H1 (cell line): ENCODE measurements around the gene GUCY2F. TPM values are rescaled to one million over a fixed set of nuclear protein-coding genes. Genes with fewer than 3 reads are reported as not detected.

Experiments
- CTCF ChIA-PET: fragments of 300-600 bp; sonication (Branson Sonifier 250); formaldehyde crosslinking; loops from one replicate; lab custom pipeline; 2021; ENCODE audit not compliant: partially characterized antibody; lab: Charles Lee
- POLR2A ChIA-PET: fragments of 300-600 bp; sonication (Branson Sonifier 250); formaldehyde crosslinking; loops from one replicate; lab custom pipeline; 2021; ENCODE audit warnings: inconsistent platforms; ENCODE audit not compliant: partially characterized antibody; lab: Charles Lee
- DNase-seq, 2 experiments: peaks; one replicate each; pipeline versions ENCODE4 v3.0.0 to v3.0.0-alpha.2; 2010 to 2022; ENCODE audit warnings: low spot score in 2 of 2, low read depth in 1 of 2, mixed read lengths in 1 of 2
- FAIRE-seq: peaks from 2 replicates; lab custom pipeline; 2011; peaks lifted over from hg19 to GRCh38; lab: Jason Lieb, UNC
- H2AFZ ChIP-seq: 2 replicates; pipeline ENCODE4 v1.8.1; 2012; ENCODE audit warnings: low read length, inconsistent platforms
- H2AK5ac ChIP-seq: 2 replicates; pipeline ENCODE4 v1.6.1; 2013; ENCODE audit warnings: low read depth, low read length
- H2BK120ac ChIP-seq: replicated peaks from 2 replicates; pipeline ENCODE3; 2013; ENCODE audit warnings: low read depth, low read length, inconsistent platforms
- H2BK12ac ChIP-seq: 2 replicates; pipeline ENCODE4 v1.6.1; 2013; ENCODE audit warnings: low read depth, low read length
- H2BK15ac ChIP-seq: 2 replicates; pipeline ENCODE4 v1.6.1; 2013; ENCODE audit warnings: low read length
- H2BK20ac ChIP-seq: 2 replicates; pipeline ENCODE4 v1.6.1; 2013; ENCODE audit warnings: low read length
- H2BK5ac ChIP-seq: 2 replicates; pipeline ENCODE4 v1.6.1; 2013; ENCODE audit warnings: low read depth, low read length
- H3K14ac ChIP-seq: 2 replicates; pipeline ENCODE4 v1.6.1; 2013; ENCODE audit warnings: inconsistent platforms; ENCODE audit not compliant: insufficient read length
- H3K18ac ChIP-seq: 2 replicates; pipeline ENCODE4 v1.6.1; 2013; ENCODE audit warnings: low read length; ENCODE audit errors: extremely low read depth
- H3K23ac ChIP-seq: 2 replicates; pipeline ENCODE4 v1.6.1; 2013; ENCODE audit warnings: inconsistent platforms; ENCODE audit not compliant: insufficient read length
- H3K23me2 ChIP-seq: 2 replicates; pipeline ENCODE4 v1.6.1; 2013; ENCODE audit warnings: low read depth, low read length
- H3K27ac ChIP-seq: 2 replicates; pipeline ENCODE4 v1.6.1; 2011; ENCODE audit warnings: low read depth, low read length, inconsistent platforms
- H3K27me3 ChIP-seq, 4 experiments: replicated peaks in 1 of 4; 1 replicate in 1 of 4; 2 replicates in 3 of 4; pipeline versions ENCODE4 v1.6.1 to v1.8.1; 2011 to 2013; ENCODE audit warnings: low read length in 3 of 4, mild to moderate bottlenecking in 3 of 4, inconsistent platforms in 2 of 4, mixed read lengths in 2 of 4, moderate library complexity in 1 of 4; ENCODE audit not compliant: control insufficient read depth in 3 of 4, insufficient read depth in 3 of 4; ENCODE audit errors: extremely low read depth in 1 of 4
- H3K36me3 ChIP-seq, 4 experiments: 2 replicates each; pipeline versions ENCODE4 v1.6.1 to v1.8.1; 2011 to 2013; ENCODE audit warnings: mild to moderate bottlenecking in 4 of 4, low read length in 3 of 4, moderate library complexity in 2 of 4, control low read depth in 1 of 4, inconsistent platforms in 1 of 4; ENCODE audit not compliant: insufficient read depth in 4 of 4, control insufficient read depth in 2 of 4
- H3K4ac ChIP-seq: replicated peaks from 2 replicates; pipeline ENCODE3; 2013; ENCODE audit warnings: low read length, low read depth, mixed read lengths, inconsistent platforms; ENCODE audit not compliant: insufficient read length
- H3K4me1 ChIP-seq, 4 experiments: replicated peaks in 1 of 4; 1 replicate in 1 of 4; 2 replicates in 3 of 4; pipeline versions ENCODE4 v1.6.1 to v1.8.1; 2011 to 2013; ENCODE audit warnings: low read length in 3 of 4, inconsistent platforms in 2 of 4, mixed read lengths in 1 of 4; ENCODE audit not compliant: insufficient read depth in 4 of 4, control insufficient read depth in 3 of 4
- H3K4me2 ChIP-seq, 2 experiments: 2 replicates each; pipeline versions ENCODE4 v1.6.1 to v1.8.1; 2011 to 2013; ENCODE audit warnings: low read depth in 2 of 2, low read length in 2 of 2, control low read depth in 1 of 2, inconsistent platforms in 1 of 2, mild to moderate bottlenecking in 1 of 2; ENCODE audit not compliant: insufficient read depth in 1 of 2
- H3K4me3 ChIP-seq, 4 experiments: fragments of 200-600, 300-600 bp in 1 of 4; sonication (generic), shearing (Covaris generic), sonication (Bioruptor Twin) in 1 of 4; 2 replicates each; pipeline versions ENCODE4 v1.5.1 to v1.8.1; 2011 to 2016; ENCODE audit warnings: low read length in 4 of 4, low read depth in 3 of 4, control low read depth in 2 of 4, inconsistent platforms in 2 of 4, mild to moderate bottlenecking in 2 of 4, mixed read lengths in 1 of 4, moderate library complexity in 1 of 4; ENCODE audit not compliant: insufficient read depth in 2 of 4; ENCODE audit errors: extremely low read depth in 1 of 4
- H3K56ac ChIP-seq: replicated peaks from 2 replicates; pipeline ENCODE3; 2013; ENCODE audit warnings: low read depth, mild to moderate bottlenecking, mixed read lengths, low read length, inconsistent platforms; ENCODE audit not compliant: insufficient read length
- H3K79me1 ChIP-seq: 2 replicates; pipeline ENCODE4 v1.6.1; 2013; ENCODE audit warnings: low read depth, low read length, control low read depth
- H3K79me2 ChIP-seq, 2 experiments: 2 replicates each; pipeline versions ENCODE4 v1.6.1 to v1.8.1; 2012 to 2013; ENCODE audit warnings: low read length in 2 of 2, mild to moderate bottlenecking in 2 of 2, inconsistent platforms in 1 of 2; ENCODE audit not compliant: insufficient read depth in 2 of 2, control insufficient read depth in 1 of 2
- H3K9ac ChIP-seq, 4 experiments: replicated peaks in 1 of 4; 1 replicate in 1 of 4; 2 replicates in 3 of 4; pipeline versions ENCODE4 v1.6.1 to v1.8.1; 2011 to 2013; ENCODE audit warnings: low read depth in 3 of 4, low read length in 3 of 4, control low read depth in 2 of 4, mild to moderate bottlenecking in 2 of 4, moderate library complexity in 2 of 4, inconsistent platforms in 1 of 4; ENCODE audit errors: extremely low read depth in 1 of 4
- H3K9me3 ChIP-seq, 2 experiments: 2 replicates each; pipeline versions ENCODE4 v1.6.1 to v1.8.1; 2012 to 2013; ENCODE audit warnings: mild to moderate bottlenecking in 2 of 2, moderate library complexity in 2 of 2, control low read depth in 1 of 2, inconsistent platforms in 1 of 2, low read depth in 1 of 2, low read length in 1 of 2, mixed read lengths in 1 of 2; ENCODE audit not compliant: insufficient read depth in 2 of 2
- H4K20me1 ChIP-seq, 2 experiments: replicated peaks in 1 of 2; 2 replicates each; pipeline versions ENCODE3 to v1.8.1; 2011 to 2013; ENCODE audit warnings: inconsistent platforms in 2 of 2, low read length in 2 of 2, mild to moderate bottlenecking in 1 of 2; ENCODE audit not compliant: insufficient read depth in 2 of 2, control insufficient read depth in 1 of 2
- H4K5ac ChIP-seq: 2 replicates; pipeline ENCODE4 v1.6.1; 2013; ENCODE audit warnings: low read length, low read depth, mixed read lengths, inconsistent platforms; ENCODE audit not compliant: insufficient read length
- H4K8ac ChIP-seq: 2 replicates; pipeline ENCODE4 v1.8.0; 2013; ENCODE audit warnings: mild to moderate bottlenecking, moderate library complexity, low read length, inconsistent platforms; ENCODE audit not compliant: insufficient read depth; ENCODE audit errors: extremely low read depth
- H4K91ac ChIP-seq: replicated peaks from 2 replicates; pipeline ENCODE3; 2013; ENCODE audit warnings: low read length, mixed read lengths, inconsistent platforms; ENCODE audit not compliant: insufficient read length
- BACH1 ChIP-seq: IDR thresholded peaks from 2 replicates; pipeline ENCODE4 v1.6.1; 2012; ENCODE audit warnings: low read length, improper control_type of control experiment
- HDAC2 ChIP-seq, 2 experiments: fragments of 300-600 bp in 1 of 2; sonication (generic) in 1 of 2; IDR thresholded peaks; 2 replicates each; pipeline ENCODE4 v1.6.1; 2011 to 2012; ENCODE audit warnings: low read depth in 2 of 2, low read length in 2 of 2, mild to moderate bottlenecking in 2 of 2, moderate library complexity in 2 of 2, borderline replicate concordance in 1 of 2, inconsistent platforms in 1 of 2
- KDM4A ChIP-seq: IDR thresholded peaks from one replicate; pipeline ENCODE4 v1.7.1; 2012; ENCODE audit warnings: low read depth, mild to moderate bottlenecking, moderate library complexity, low read length, inconsistent platforms; ENCODE audit not compliant: severe bottlenecking
- POLR2AphosphoS5 ChIP-seq: IDR thresholded peaks from 2 replicates; pipeline ENCODE4 v1.6.1; 2011; ENCODE audit warnings: low read depth, low read length
- RAD21 ChIP-seq, 2 experiments: IDR thresholded peaks in 1 of 2; conservative IDR thresholded peaks in 1 of 2; 2 replicates each; pipeline ENCODE4 v1.6.1; 2011; ENCODE audit warnings: low read depth in 2 of 2, low read length in 2 of 2, improper control_type of control experiment in 1 of 2, inconsistent platforms in 1 of 2, mild to moderate bottlenecking in 1 of 2, moderate library complexity in 1 of 2
- SP4 ChIP-seq: IDR thresholded peaks from 2 replicates; pipeline ENCODE4 v1.6.1; 2012; ENCODE audit warnings: low read length, inconsistent platforms
- SUZ12 ChIP-seq: fragments of 200-600 bp; sonication (generic); IDR thresholded peaks from 2 replicates; pipeline ENCODE4 v1.6.1; 2012; ENCODE audit warnings: mild to moderate bottlenecking, inconsistent platforms, low read length, moderate library complexity, mixed read lengths
- ZNF274 ChIP-seq: IDR thresholded peaks from 2 replicates; pipeline ENCODE4 v1.7.0; 2012; ENCODE audit warnings: low read length, borderline replicate concordance; ENCODE audit errors: extremely low read depth
- WGBS, 2 experiments: shearing (Covaris generic) in 1 of 2; methylation state at CpG; one replicate each; pipeline versions ENCODE4 v1.1.6 to v1.1.7; 2013 to 2015; ENCODE audit warnings: low lambda C conversion rate in 2 of 2, mixed read lengths in 2 of 2, inconsistent platforms in 1 of 2, low coverage in 1 of 2, missing lambda C conversion rate in 1 of 2; ENCODE audit not compliant: insufficient replicate concordance in 2 of 2, insufficient coverage in 1 of 2, insufficient read length in 1 of 2; ENCODE audit errors: extremely low coverage in 1 of 2, missing lambda C conversion rate in 1 of 2; 5-methylcytosine and 5-hydroxymethylcytosine counted together
- polyA plus RNA-seq, 7 experiments: library from polyadenylated mRNA; depleted of rRNA in 3 of 7; stranded (reverse) in 5 of 7; unstranded in 2 of 7; fragments of >200 nt in 5 of 7; fragments of 200-250 nt in 2 of 7; gene quantifications; 1 replicate in 5 of 7; 2 replicates in 1 of 7; 4 replicates in 1 of 7; pipeline versions ENCODE4 v1.2.1 to v1.2.3, GENCODE V29; 2011 to 2013; ENCODE audit warnings: missing spikeins in 2 of 7, mixed read lengths in 2 of 7
- total RNA-seq: library from RNA; stranded (reverse); fragmentation: NEBNext Ultra II Directional; extraction: Animal tissue kit (Norgen Biotek cat#: 25700); gene quantifications from 2 replicates; pipeline ENCODE4 v1.2.1, GENCODE V29; 2021
- TF ChIP-seq, protein P1 (sequence below), 3 experiments: IDR thresholded peaks; 1 replicate in 2 of 3; 2 replicates in 1 of 3; pipeline versions ENCODE4 v1.5.1 to v1.6.1; 2011; ENCODE audit warnings: low read length in 3 of 3, mild to moderate bottlenecking in 3 of 3, inconsistent platforms in 2 of 3, low read depth in 1 of 3, moderate library complexity in 1 of 3; ENCODE audit not compliant: insufficient read depth in 1 of 3; ENCODE audit errors: control extremely low read depth in 1 of 3

The GUCY2F gene
- total and polyA plus RNA-seq, 2 of the 8 experiments (the other 6 are each of a cell fraction or from before 2014, with no cell fraction given), result 0.02 TPM; not detected in 1

DNA sequence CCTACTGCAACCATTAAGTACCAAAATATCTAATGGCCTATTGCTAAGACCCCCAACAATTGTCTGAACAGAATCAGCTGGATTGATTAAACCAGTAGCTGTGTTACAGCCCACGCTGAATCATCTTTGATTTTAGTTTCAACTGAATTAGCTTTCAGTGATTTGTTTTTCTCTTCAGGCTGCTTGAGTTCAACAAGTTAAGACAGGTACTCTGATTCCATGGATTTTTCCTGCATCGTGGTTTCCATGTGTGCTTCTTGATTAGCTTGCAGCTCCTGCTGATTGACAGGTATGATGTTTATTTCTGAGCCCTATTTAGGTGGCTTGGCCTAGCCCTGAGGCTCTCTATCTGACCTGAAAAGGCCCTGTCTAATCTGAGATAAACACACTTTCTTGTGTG is 91.3 kb downstream of the GUCY2F start:
- ChIA-PET POLR2A (interaction anchor here (0.6 kb wide), 1 partner anchor 11 kb away, joined by 3 read pairs; no protein-coding TSS in a partner anchor), CTCF (interaction anchor here (0.6 to 1.3 kb wide), 6 partner anchors 11 to 691 kb away, joined by 3 to 5 read pairs (median 3); no protein-coding TSS in a partner anchor)
- no peaks in the 10 kb centered on the region for H3K79me2 ChIP-seq
- no peak overlapping the region for H4K5ac ChIP-seq
- no peak overlapping the region for H3K14ac ChIP-seq
- no peak overlapping the region for H2BK12ac ChIP-seq
- H3K23me2 ChIP-seq, result no peaks in the 10 kb centered on the region
- FAIRE-seq (no peak), DNase-seq (no peak)
- no peak overlapping the region for H3K56ac ChIP-seq
- H2BK5ac ChIP-seq, result no peak overlapping the region
- TF ChIP-seq ZNF274 (no peak), SUZ12 (no peak), POLR2AphosphoS5 (no peak), KDM4A (no peak), SP4 (no peak), RAD21 (IDR thresholded peaks at IDR 0.05 in 1 of 2, conservative IDR thresholded peaks at IDR 0.05 in 1 of 2; ENCODE audit: low read depth in 2 of 2, low read length in 2 of 2) (no peak), BACH1 (no peak), HDAC2 (IDR thresholded peaks at IDR 0.05; ENCODE audit: borderline replicate concordance in 1 of 2, low read depth in 2 of 2, low read length in 2 of 2) (no peak)
- TF ChIP-seq, protein P1, sequence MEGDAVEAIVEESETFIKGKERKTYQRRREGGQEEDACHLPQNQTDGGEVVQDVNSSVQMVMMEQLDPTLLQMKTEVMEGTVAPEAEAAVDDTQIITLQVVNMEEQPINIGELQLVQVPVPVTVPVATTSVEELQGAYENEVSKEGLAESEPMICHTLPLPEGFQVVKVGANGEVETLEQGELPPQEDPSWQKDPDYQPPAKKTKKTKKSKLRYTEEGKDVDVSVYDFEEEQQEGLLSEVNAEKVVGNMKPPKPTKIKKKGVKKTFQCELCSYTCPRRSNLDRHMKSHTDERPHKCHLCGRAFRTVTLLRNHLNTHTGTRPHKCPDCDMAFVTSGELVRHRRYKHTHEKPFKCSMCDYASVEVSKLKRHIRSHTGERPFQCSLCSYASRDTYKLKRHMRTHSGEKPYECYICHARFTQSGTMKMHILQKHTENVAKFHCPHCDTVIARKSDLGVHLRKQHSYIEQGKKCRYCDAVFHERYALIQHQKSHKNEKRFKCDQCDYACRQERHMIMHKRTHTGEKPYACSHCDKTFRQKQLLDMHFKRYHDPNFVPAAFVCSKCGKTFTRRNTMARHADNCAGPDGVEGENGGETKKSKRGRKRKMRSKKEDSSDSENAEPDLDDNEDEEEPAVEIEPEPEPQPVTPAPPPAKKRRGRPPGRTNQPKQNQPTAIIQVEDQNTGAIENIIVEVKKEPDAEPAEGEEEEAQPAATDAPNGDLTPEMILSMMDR (IDR thresholded peaks at IDR 0.05; ENCODE audit: control extremely low read depth in 1 of 3, insufficient read depth in 1 of 3, low read depth in 1 of 3, low read length in 3 of 3), result no peak
- no peak overlapping the region for H2BK120ac ChIP-seq
- H3K23ac ChIP-seq, result no peak overlapping the region
- H3K4me2 ChIP-seq, result no peak overlapping the region
- no peaks in the 10 kb centered on the region for H3K27me3 ChIP-seq
- H3K27ac ChIP-seq, result no peak overlapping the region
- no peak overlapping the region for H2BK20ac ChIP-seq
- no peaks in the 10 kb centered on the region for H3K79me1 ChIP-seq
- H3K9me3 ChIP-seq, result no peaks in the 10 kb centered on the region
- no peak overlapping the region for H3K18ac ChIP-seq
- no peak overlapping the region for H2BK15ac ChIP-seq
- H4K20me1 ChIP-seq, result no peaks in the 10 kb centered on the region
- no peak overlapping the region for H3K4ac ChIP-seq
- no peak overlapping the region for H4K91ac ChIP-seq
- H3K4me3 ChIP-seq, result no peak overlapping the region
- 90% methylated on average over 2 of the region's 2 CpGs; no CpG with 5 or more reads in 1 of the 2 experiments for WGBS, 2 experiments
- H3K36me3 ChIP-seq, result no peaks in the 10 kb centered on the region
- no peak overlapping the region for H4K8ac ChIP-seq
- no peak overlapping the region for H2AK5ac ChIP-seq
- no peak overlapping the region for H2AFZ ChIP-seq
- no peak overlapping the region for H3K9ac ChIP-seq
- H3K4me1 ChIP-seq, result no peaks in the 10 kb centered on the region
